Measurements from ENCODE around the gene OXCT1.

GRCh38 chr5:41815261-41815660, 55.0 kb downstream of the OXCT1 start:
- TF ChIP-seq POLR2AphosphoS5 (IDR thresholded peaks at IDR 0.05; ENCODE audit: low read depth, low read length) (no peak), SPI1 (IDR thresholded peaks at IDR 0.05; ENCODE audit: low read depth, low read length) (no peak), TAF1 (IDR thresholded peaks at IDR 0.05; ENCODE audit: low read depth, low read length) (no peak)
